WTC11 (cell line): ENCODE results near the gene ADGRV1. TPM values are rescaled to one million over a fixed set of nuclear protein-coding genes. Genes with fewer than 3 reads are reported as not detected.

Experiments
- ATAC-seq: fragments of 200-7000 bp; cut with Tn5 transposase; 2 replicates; pipeline ENCODE4 v1.10.0; 2021; ENCODE audit warnings: mild to moderate bottlenecking, moderate library complexity
- CTCF ChIA-PET: fragments of 300-600 bp; sonication (Branson Sonifier 250); formaldehyde crosslinking; loops from one replicate; lab custom pipeline; 2021; ENCODE audit warnings: antibody characterized with exemption; lab: Charles Lee
- POLR2A ChIA-PET: fragments of 350-600 bp; sonication (Branson Sonifier 250); formaldehyde crosslinking; loops from one replicate; lab custom pipeline; 2021; ENCODE audit warnings: antibody characterized with exemption; lab: Charles Lee
- DNase-seq: peaks from one replicate; pipeline ENCODE4 v3.0.0; 2021; ENCODE audit warnings: low spot score
- H3K27ac Mint-ChIP-seq: 2 replicates; pipeline ENCODE4 v1.8.0; 2021; ENCODE audit warnings: mixed read lengths
- H3K27me3 Mint-ChIP-seq: 2 replicates; pipeline ENCODE4 v1.8.0; 2021; ENCODE audit warnings: low read depth, mild to moderate bottlenecking, moderate library complexity, mixed read lengths
- H3K36me3 Mint-ChIP-seq: 2 replicates; pipeline ENCODE4 v1.8.0; 2021; ENCODE audit warnings: mixed read lengths
- H3K4me1 Mint-ChIP-seq: 2 replicates; pipeline ENCODE4 v1.8.0; 2022; ENCODE audit warnings: mixed read lengths
- H3K4me3 Mint-ChIP-seq: 2 replicates; pipeline ENCODE4 v1.8.0; 2021; ENCODE audit warnings: mild to moderate bottlenecking, moderate library complexity, mixed read lengths
- H3K9me3 Mint-ChIP-seq: 2 replicates; pipeline ENCODE4 v1.8.0; 2021; ENCODE audit warnings: mixed read lengths
- AR ChIP-seq: fragments of 250-450 bp; sonication (Bioruptor Pico); IDR thresholded peaks from 2 replicates; pipeline ENCODE4 v1.9.0; 2021; ENCODE audit warnings: mild to moderate bottlenecking
- ATF6 ChIP-seq: sonication (generic); formaldehyde crosslinking; IDR thresholded peaks from 2 replicates; pipeline ENCODE4 v1.8.1; 2023; ENCODE audit warnings: mild to moderate bottlenecking, missing genetic modification reagents
- CDX4 ChIP-seq: fragments of 250-450 bp; sonication (Bioruptor Pico); IDR thresholded peaks from 2 replicates; pipeline ENCODE4 v1.9.0; 2021; ENCODE audit warnings: moderate library complexity, mild to moderate bottlenecking, inconsistent platforms, borderline replicate concordance
- ERG ChIP-seq: fragments of 250-450 bp; sonication (Bioruptor Pico); IDR thresholded peaks from 2 replicates; pipeline ENCODE4 v1.8.0; 2021; ENCODE audit warnings: mild to moderate bottlenecking
- GABPB1 ChIP-seq: sonication (generic); formaldehyde crosslinking; IDR thresholded peaks from 2 replicates; pipeline ENCODE4 v1.8.1; 2023; ENCODE audit warnings: mild to moderate bottlenecking, missing genetic modification reagents
- GRHL2 ChIP-seq: fragments of 250-450 bp; sonication (Bioruptor Pico); IDR thresholded peaks from 2 replicates; pipeline ENCODE4 v1.8.0; 2022; ENCODE audit warnings: mild to moderate bottlenecking, moderate library complexity; ENCODE audit not compliant: insufficient replicate concordance, severe bottlenecking
- PRDM15 ChIP-seq: sonication (generic); formaldehyde crosslinking; IDR thresholded peaks from 2 replicates; pipeline ENCODE4 v1.8.0; 2022; ENCODE audit warnings: missing genetic modification reagents
- PRRX2 ChIP-seq: fragments of 250-450 bp; sonication (Bioruptor Pico); IDR thresholded peaks from 2 replicates; pipeline ENCODE4 v1.8.0; 2021; ENCODE audit warnings: mild to moderate bottlenecking
- SOX15 ChIP-seq: fragments of 250-450 bp; sonication (Bioruptor Pico); IDR thresholded peaks from 2 replicates; pipeline ENCODE4 v1.9.0; 2021; ENCODE audit warnings: mild to moderate bottlenecking
- SP1 ChIP-seq: sonication (generic); formaldehyde crosslinking; conservative IDR thresholded peaks from 2 replicates; pipeline ENCODE4 v1.8.1; 2022; ENCODE audit warnings: missing genetic modification reagents
- USF2 ChIP-seq: sonication (generic); formaldehyde crosslinking; IDR thresholded peaks from 2 replicates; pipeline ENCODE4 v1.8.1; 2023; ENCODE audit warnings: mild to moderate bottlenecking, missing genetic modification reagents, moderate library complexity
- ZBTB21 ChIP-seq: sonication (generic); formaldehyde crosslinking; IDR thresholded peaks from 2 replicates; pipeline ENCODE4 v1.8.1; 2023; ENCODE audit warnings: mild to moderate bottlenecking, missing genetic modification reagents, borderline replicate concordance
- ZBTB43 ChIP-seq: sonication (generic); formaldehyde crosslinking; IDR thresholded peaks from 2 replicates; pipeline ENCODE4 v1.8.1; 2023; ENCODE audit warnings: mild to moderate bottlenecking, missing genetic modification reagents
- ZNF396 ChIP-seq: fragments of 250-450 bp; sonication (Bioruptor Pico); IDR thresholded peaks from 2 replicates; pipeline ENCODE4 v1.8.0; 2021; ENCODE audit warnings: mild to moderate bottlenecking, moderate library complexity, borderline replicate concordance
- total RNA-seq: library from RNA; stranded (reverse); gene quantifications from 3 replicates; pipeline ENCODE4 v1.2.3, GENCODE V29; 2021

ADGRV1 gene
- total RNA-seq, 1 experiment from 2014 or later, result 74.5 TPM

- no peak for DNase-seq
- Mint-ChIP-seq H3K4me1 (peaks cover 24% of the 10 kb centered on the region), H3K9me3 (peaks cover 6% of the 10 kb centered on the region)
- CTCF ChIA-PET, result no interaction called here
- TF ChIP-seq ZBTB43, result no peak
- TF ChIP-seq PRRX2 (CRISPR knock-in tag), result no peak
- TF ChIP-seq ZNF396 (CRISPR knock-in tag), result no peak
- TF ChIP-seq SOX15 (CRISPR knock-in tag), result no peak
- TF ChIP-seq SP1, result no peak
- no peak for TF ChIP-seq GABPB1 (CRISPR knock-in tag)
- TF ChIP-seq, all 79 proteins: peak for 0
- H3K27me3 Mint-ChIP-seq, result no peaks in the 10 kb centered on the region
- POLR2A ChIA-PET, result no interaction called here
- ATAC-seq, result no peak
- H3K4me3 Mint-ChIP-seq, result no peak overlapping the region
- peaks cover 5% of the 10 kb centered on the region for H3K36me3 Mint-ChIP-seq
- 0 out of 2 replicates have a peak overlapping the region, but pooled peaks have one; percentile 1 for H3K27ac Mint-ChIP-seq
Observed at GRCh38 chr5:90915393-90915792, 356.8 kb downstream of the ADGRV1 start.

- TF ChIP-seq PRDM15 (CRISPR knock-in tag) (no peak), AR (CRISPR knock-in tag) (no peak), CDX4 (CRISPR knock-in tag) (no peak), ERG (CRISPR knock-in tag) (no peak), ZBTB21 (CRISPR knock-in tag) (no peak), GRHL2 (CRISPR knock-in tag) (no peak), USF2 (CRISPR knock-in tag) (no peak), ATF6 (CRISPR knock-in tag) (no peak)
- ChIA-PET CTCF (no interaction called here), POLR2A (no interaction called here)
- DNase-seq (no peak), ATAC-seq (no peak)
- H3K4me3 Mint-ChIP-seq, result no peak overlapping the region
- H3K4me1 Mint-ChIP-seq, result peaks cover 15% of the 10 kb centered on the region
- no peaks in the 10 kb centered on the region for H3K9me3 Mint-ChIP-seq
- no peaks in the 10 kb centered on the region for H3K27me3 Mint-ChIP-seq
- H3K36me3 Mint-ChIP-seq, result peaks cover 4% of the 10 kb centered on the region
- H3K27ac Mint-ChIP-seq, result no peak overlapping the region
Observed at GRCh38 chr5:90916947-90917800, 358.6 kb downstream of the ADGRV1 start.
